ENCODE measurements around the gene NEUROD2. TPM values are rescaled to one million over a fixed set of nuclear protein-coding genes. Genes with fewer than 3 reads are reported as not detected.

NEUROD2 gene
- total RNA-seq, 1 donor from 2014 or later: not detected

- TF ChIP-seq CTCF (IDR thresholded peaks at IDR 0.05): no peak
- no peak overlapping the region for H3K27ac ChIP-seq
- DNase-seq: no peak
- peaks cover 83% of the 10 kb centered on the region for H3K36me3 ChIP-seq
- H3K4me3 ChIP-seq: no peak overlapping the region
- ATAC-seq: no peak
- no peaks in the 10 kb centered on the region for H3K4me1 ChIP-seq
- H3K9me3 ChIP-seq: no peaks in the 10 kb centered on the region
- intact Hi-C loops (cut with DNase I): no loop called here
- H3K27me3 ChIP-seq (ENCODE audit: low read depth): no peaks in the 10 kb centered on the region
Observed at GRCh38 chr17:39556423-39556822, 51.3 kb downstream of the NEUROD2 start.

DNA sequence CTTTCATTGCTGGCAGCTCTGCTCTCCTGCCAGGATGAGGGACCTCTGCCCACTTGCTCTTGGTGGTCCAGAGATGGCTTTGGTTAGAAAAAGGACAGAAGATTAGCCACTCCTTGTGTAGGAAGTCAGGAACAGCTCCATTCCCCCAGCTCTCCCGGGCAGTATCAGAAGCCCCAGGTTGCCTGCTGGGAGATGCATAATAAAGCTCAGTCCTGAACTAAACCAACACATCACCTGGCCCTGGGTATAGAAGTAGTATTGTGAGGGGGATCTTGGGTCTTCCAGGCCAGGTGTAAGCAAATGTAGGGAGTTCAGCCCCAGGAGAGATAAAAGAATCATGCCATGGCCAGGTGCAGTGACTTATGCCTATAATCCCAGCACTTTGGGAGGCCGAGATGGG is 52.4 kb downstream of the NEUROD2 start:
- Histone ChIP-seq H3K4me3 (no peak overlapping the region), H3K27me3 (ENCODE audit: low read depth) (no peaks in the 10 kb centered on the region), H3K9me3 (no peaks in the 10 kb centered on the region), H3K36me3 (peaks cover 93% of the 10 kb centered on the region), H3K4me1 (no peaks in the 10 kb centered on the region), H3K27ac (no peak overlapping the region)
- intact Hi-C loops (cut with DNase I): no loop called here
- no peak for TF ChIP-seq CTCF (IDR thresholded peaks at IDR 0.05)
- DNase-seq (no peak), ATAC-seq (no peak)

Other genes with a start within 250 kb of the NEUROD2 start
- 25.4 TPM for gene FBXL20, start 206.3 kb downstream of the NEUROD2 start, total RNA-seq
- gene MED1, start 156.7 kb downstream of the NEUROD2 start, total RNA-seq: 33.6 TPM
- 53.7 TPM for gene CDK12, start 146.4 kb downstream of the NEUROD2 start, total RNA-seq
- gene PPP1R1B, start 19.0 kb upstream of the NEUROD2 start, total RNA-seq: 23.9 TPM
- gene STARD3, start 29.2 kb upstream of the NEUROD2 start, total RNA-seq: 76.6 TPM
- gene TCAP, start 57.4 kb upstream of the NEUROD2 start, total RNA-seq: 3.7 TPM
- gene PNMT, start 60.5 kb upstream of the NEUROD2 start, total RNA-seq: 3.9 TPM
- 20.7 TPM for gene PGAP3, start 80.1 kb upstream of the NEUROD2 start, total RNA-seq
- gene ERBB2, start 92.1 kb upstream of the NEUROD2 start, total RNA-seq: 96.1 TPM
- 46.4 TPM for gene MIEN1, start 122.6 kb upstream of the NEUROD2 start, total RNA-seq
- gene GRB7, start 130.0 kb upstream of the NEUROD2 start, total RNA-seq: 34.5 TPM

Measured in lower lobe of right lung (tissue), 2 donors.